ENCODE data around the gene RELB. TPM values are rescaled to one million over a fixed set of nuclear protein-coding genes. Genes with fewer than 3 reads are reported as not detected.

The RELB gene
- polyA plus RNA-seq, 1 donor from 2014 or later, result 1.1 TPM

- H2AFZ ChIP-seq (ENCODE audit: low read depth, low read length), result no peak overlapping the region
- no peaks in the 10 kb centered on the region for H3K9me2 ChIP-seq (ENCODE audit: insufficient read depth, low read length)
- H3F3A ChIP-seq (ENCODE audit: insufficient read depth, low read length, poor library complexity, severe bottlenecking), result no peaks in the 10 kb centered on the region
- no peak overlapping the region for H3K9ac ChIP-seq (ENCODE audit: low read length)
- H3K4me3 ChIP-seq (ENCODE audit: low read length), result no peak overlapping the region
- H3K36me3 ChIP-seq (ENCODE audit: insufficient read depth, low read length), result no peaks in the 10 kb centered on the region
- TF ChIP-seq MXI1 (conservative IDR thresholded peaks at IDR 0.05; ENCODE audit: poor library complexity, severe bottlenecking) (no peak), SMC3 (conservative IDR thresholded peaks at IDR 0.05; ENCODE audit: poor library complexity) (no peak), RAD21 (conservative IDR thresholded peaks at IDR 0.05) (no peak), TAF1 (IDR thresholded peaks at IDR 0.05; ENCODE audit: low read depth) (no peak), EP300 (conservative IDR thresholded peaks at IDR 0.05; ENCODE audit: poor library complexity, severe bottlenecking) (no peak), POLR2AphosphoS5 (IDR thresholded peaks at IDR 0.05) (no peak), REST (IDR thresholded peaks at IDR 0.05; ENCODE audit: borderline replicate concordance) (no peak), EZH2 (IDR thresholded peaks at IDR 0.05; ENCODE audit: borderline replicate concordance, insufficient read depth, low read length, poor library complexity, severe bottlenecking) (no peak)
- TF ChIP-seq, protein P1, sequence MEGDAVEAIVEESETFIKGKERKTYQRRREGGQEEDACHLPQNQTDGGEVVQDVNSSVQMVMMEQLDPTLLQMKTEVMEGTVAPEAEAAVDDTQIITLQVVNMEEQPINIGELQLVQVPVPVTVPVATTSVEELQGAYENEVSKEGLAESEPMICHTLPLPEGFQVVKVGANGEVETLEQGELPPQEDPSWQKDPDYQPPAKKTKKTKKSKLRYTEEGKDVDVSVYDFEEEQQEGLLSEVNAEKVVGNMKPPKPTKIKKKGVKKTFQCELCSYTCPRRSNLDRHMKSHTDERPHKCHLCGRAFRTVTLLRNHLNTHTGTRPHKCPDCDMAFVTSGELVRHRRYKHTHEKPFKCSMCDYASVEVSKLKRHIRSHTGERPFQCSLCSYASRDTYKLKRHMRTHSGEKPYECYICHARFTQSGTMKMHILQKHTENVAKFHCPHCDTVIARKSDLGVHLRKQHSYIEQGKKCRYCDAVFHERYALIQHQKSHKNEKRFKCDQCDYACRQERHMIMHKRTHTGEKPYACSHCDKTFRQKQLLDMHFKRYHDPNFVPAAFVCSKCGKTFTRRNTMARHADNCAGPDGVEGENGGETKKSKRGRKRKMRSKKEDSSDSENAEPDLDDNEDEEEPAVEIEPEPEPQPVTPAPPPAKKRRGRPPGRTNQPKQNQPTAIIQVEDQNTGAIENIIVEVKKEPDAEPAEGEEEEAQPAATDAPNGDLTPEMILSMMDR (IDR thresholded peaks at IDR 0.05; ENCODE audit: poor library complexity, severe bottlenecking), result no peak
- no peaks in the 10 kb centered on the region for H3K27me3 ChIP-seq (ENCODE audit: insufficient read depth, low read depth, low read length)
- no peak overlapping the region for H3K4me2 ChIP-seq (ENCODE audit: low read length)
- no peaks in the 10 kb centered on the region for H3K9me3 ChIP-seq (ENCODE audit: low read length)
- no peaks in the 10 kb centered on the region for H4K20me1 ChIP-seq (ENCODE audit: insufficient read depth)
- H3K27ac ChIP-seq (ENCODE audit: low read length), result no peak overlapping the region
- H3K79me2 ChIP-seq (replicated peaks; ENCODE audit: insufficient read depth, low read length), result no peaks in the 10 kb centered on the region
Observed at GRCh38 chr19:45032421-45032820, 31.2 kb downstream of the RELB start.

GRCh38 chr19:45035755-45036154 is 34.5 kb downstream of the RELB start:
- Histone ChIP-seq H3F3A (ENCODE audit: insufficient read depth, low read length, poor library complexity, severe bottlenecking) (no peaks in the 10 kb centered on the region), H3K27me3 (ENCODE audit: insufficient read depth, low read depth, low read length) (no peaks in the 10 kb centered on the region), H3K27ac (ENCODE audit: low read length) (no peak overlapping the region), H3K9me3 (ENCODE audit: low read length) (no peaks in the 10 kb centered on the region), H3K4me3 (ENCODE audit: low read length) (no peak overlapping the region), H3K9me2 (ENCODE audit: insufficient read depth, low read length) (no peaks in the 10 kb centered on the region), H3K36me3 (ENCODE audit: insufficient read depth, low read length) (no peaks in the 10 kb centered on the region), H2AFZ (ENCODE audit: low read depth, low read length) (no peak overlapping the region), H3K79me2 (replicated peaks; ENCODE audit: insufficient read depth, low read length) (peaks cover 19% of the 10 kb centered on the region), H4K20me1 (ENCODE audit: insufficient read depth) (no peaks in the 10 kb centered on the region), H3K4me2 (ENCODE audit: low read length) (no peak overlapping the region), H3K9ac (ENCODE audit: low read length) (no peak overlapping the region)
- TF ChIP-seq REST (IDR thresholded peaks at IDR 0.05; ENCODE audit: borderline replicate concordance) (no peak), POLR2AphosphoS5 (IDR thresholded peaks at IDR 0.05) (no peak), SMC3 (conservative IDR thresholded peaks at IDR 0.05; ENCODE audit: poor library complexity) (no peak), EZH2 (IDR thresholded peaks at IDR 0.05; ENCODE audit: borderline replicate concordance, insufficient read depth, low read length, poor library complexity, severe bottlenecking) (no peak), TAF1 (IDR thresholded peaks at IDR 0.05; ENCODE audit: low read depth) (no peak), EP300 (conservative IDR thresholded peaks at IDR 0.05; ENCODE audit: poor library complexity, severe bottlenecking) (no peak), MXI1 (conservative IDR thresholded peaks at IDR 0.05; ENCODE audit: poor library complexity, severe bottlenecking) (no peak), RAD21 (conservative IDR thresholded peaks at IDR 0.05) (no peak)
- TF ChIP-seq, protein P1 (IDR thresholded peaks at IDR 0.05; ENCODE audit: poor library complexity, severe bottlenecking), result no peak

Measured in neural cell (in vitro differentiated cells).